ENCODE results near the gene VENTX. TPM values are rescaled to one million over a fixed set of nuclear protein-coding genes. Genes with fewer than 3 reads are reported as not detected.
A peak's percentile ranks its signal among the peaks of the same experiment; 100 is the strongest.

VENTX gene
- total RNA-seq, 4 donors from 2014 or later: 0.17 to 2.3 (median 0.21) TPM; not detected in 1

DNA sequence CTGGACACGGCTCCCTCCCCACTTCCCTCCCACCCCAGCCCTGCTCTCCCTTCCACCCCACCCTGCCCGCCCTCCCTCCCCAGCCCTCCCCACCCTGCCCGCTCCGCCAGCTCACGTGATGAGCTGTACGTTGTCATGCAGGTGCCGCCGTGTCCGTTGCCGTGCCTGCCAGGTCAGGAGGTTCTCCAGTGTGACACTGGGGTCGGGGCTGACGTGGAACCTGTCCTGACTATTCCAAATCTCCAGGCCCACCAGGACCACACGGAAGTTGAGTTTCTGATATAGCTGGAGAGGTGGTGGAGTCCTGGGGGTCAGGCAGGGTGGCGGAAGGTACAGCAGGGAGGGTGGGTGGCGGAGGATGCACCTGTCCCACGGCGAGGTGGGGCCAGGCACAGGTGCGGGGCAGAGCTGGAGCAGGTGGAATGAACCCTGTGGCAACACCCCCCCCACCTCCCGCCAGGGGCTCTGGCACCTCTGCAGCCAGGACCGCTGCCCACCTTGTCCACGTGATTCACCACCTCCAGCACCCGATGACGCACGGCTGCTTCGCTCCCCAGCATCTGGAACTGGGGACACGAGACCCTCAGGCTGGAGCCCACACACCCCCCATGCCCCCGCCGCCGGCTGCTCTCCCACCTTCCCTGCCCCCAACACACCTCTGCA lies 34.8 kb downstream of the VENTX start:
- TF ChIP-seq, protein P1, sequence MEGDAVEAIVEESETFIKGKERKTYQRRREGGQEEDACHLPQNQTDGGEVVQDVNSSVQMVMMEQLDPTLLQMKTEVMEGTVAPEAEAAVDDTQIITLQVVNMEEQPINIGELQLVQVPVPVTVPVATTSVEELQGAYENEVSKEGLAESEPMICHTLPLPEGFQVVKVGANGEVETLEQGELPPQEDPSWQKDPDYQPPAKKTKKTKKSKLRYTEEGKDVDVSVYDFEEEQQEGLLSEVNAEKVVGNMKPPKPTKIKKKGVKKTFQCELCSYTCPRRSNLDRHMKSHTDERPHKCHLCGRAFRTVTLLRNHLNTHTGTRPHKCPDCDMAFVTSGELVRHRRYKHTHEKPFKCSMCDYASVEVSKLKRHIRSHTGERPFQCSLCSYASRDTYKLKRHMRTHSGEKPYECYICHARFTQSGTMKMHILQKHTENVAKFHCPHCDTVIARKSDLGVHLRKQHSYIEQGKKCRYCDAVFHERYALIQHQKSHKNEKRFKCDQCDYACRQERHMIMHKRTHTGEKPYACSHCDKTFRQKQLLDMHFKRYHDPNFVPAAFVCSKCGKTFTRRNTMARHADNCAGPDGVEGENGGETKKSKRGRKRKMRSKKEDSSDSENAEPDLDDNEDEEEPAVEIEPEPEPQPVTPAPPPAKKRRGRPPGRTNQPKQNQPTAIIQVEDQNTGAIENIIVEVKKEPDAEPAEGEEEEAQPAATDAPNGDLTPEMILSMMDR (IDR thresholded peaks at IDR 0.05): no peak
- TF ChIP-seq EP300 (IDR thresholded peaks at IDR 0.05) (no peak), POLR2A (IDR thresholded peaks at IDR 0.05) (no peak), POLR2AphosphoS5 (IDR thresholded peaks at IDR 0.05) (no peak)
- Histone ChIP-seq H3K27ac (no peak overlapping the region), H3K9me3 (no peaks in the 10 kb centered on the region), H3K4me1 (peaks cover 30% of the 10 kb centered on the region), H3K4me3 (no peak overlapping the region), H3K27me3 (peaks cover 14% of the 10 kb centered on the region), H3K36me3 (peaks cover 7% of the 10 kb centered on the region)
- no peak for DNase-seq (ENCODE audit: low spot score in 2 of 2)
- WGBS: 76% methylated on average over 5 of the region's 29 CpGs

DNA sequence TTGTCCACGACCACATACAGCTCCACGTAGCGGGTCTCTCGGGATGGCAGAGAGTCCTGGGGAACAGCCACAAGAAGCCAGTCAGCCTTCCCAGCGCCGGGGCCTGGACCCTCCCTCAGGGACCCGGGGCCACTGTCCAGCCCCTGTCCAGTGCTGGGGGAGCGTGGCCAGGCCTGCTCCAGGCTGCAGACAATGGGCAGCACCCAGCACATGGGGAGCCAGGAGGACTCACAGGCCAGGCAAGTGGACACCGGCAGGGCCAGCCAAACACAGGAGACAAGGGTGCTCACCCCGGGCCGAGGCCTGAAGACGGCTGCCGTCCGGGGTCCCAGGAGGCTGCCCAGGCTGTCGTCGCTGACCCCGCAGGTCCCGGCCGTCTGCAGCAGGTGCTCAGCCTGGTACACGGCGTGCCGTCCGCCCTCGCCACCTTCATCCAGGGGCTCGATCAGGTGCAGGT lies 35.3 kb downstream of the VENTX start:
- Histone ChIP-seq H3K36me3 (peaks cover 7% of the 10 kb centered on the region), H3K4me3 (no peak overlapping the region), H3K27me3 (peaks cover 16% of the 10 kb centered on the region), H3K27ac (no peak overlapping the region), H3K4me1 (peaks cover 36% of the 10 kb centered on the region), H3K9me3 (no peaks in the 10 kb centered on the region)
- TF ChIP-seq POLR2A (IDR thresholded peaks at IDR 0.05) (no peak), EP300 (IDR thresholded peaks at IDR 0.05) (no peak), POLR2AphosphoS5 (IDR thresholded peaks at IDR 0.05) (no peak)
- no peak for DNase-seq (ENCODE audit: low spot score in 2 of 2)
- 88% methylated on average over 9 of the region's 25 CpGs for WGBS

- no peak overlapping the region for H3K4me3 ChIP-seq
- H3K9me3 ChIP-seq: no peaks in the 10 kb centered on the region
- WGBS: 56% methylated on average over 16 of the region's 28 CpGs
- DNase-seq (ENCODE audit: low spot score in 2 of 2): no peak
- peaks cover 7% of the 10 kb centered on the region for H3K36me3 ChIP-seq
- H3K27me3 ChIP-seq: peaks cover 16% of the 10 kb centered on the region
- H3K4me1 ChIP-seq: peaks cover 42% of the 10 kb centered on the region
- TF ChIP-seq POLR2AphosphoS5 (IDR thresholded peaks at IDR 0.05): no peak
- TF ChIP-seq, protein P1 (IDR thresholded peaks at IDR 0.05): no peak
- no peak for TF ChIP-seq POLR2A (IDR thresholded peaks at IDR 0.05)
- no peak for TF ChIP-seq EP300 (IDR thresholded peaks at IDR 0.05)
- H3K27ac ChIP-seq: no peak overlapping the region
Measured at GRCh38 chr10:133273534-133274143, 36.0 kb downstream of the VENTX start.

DNA sequence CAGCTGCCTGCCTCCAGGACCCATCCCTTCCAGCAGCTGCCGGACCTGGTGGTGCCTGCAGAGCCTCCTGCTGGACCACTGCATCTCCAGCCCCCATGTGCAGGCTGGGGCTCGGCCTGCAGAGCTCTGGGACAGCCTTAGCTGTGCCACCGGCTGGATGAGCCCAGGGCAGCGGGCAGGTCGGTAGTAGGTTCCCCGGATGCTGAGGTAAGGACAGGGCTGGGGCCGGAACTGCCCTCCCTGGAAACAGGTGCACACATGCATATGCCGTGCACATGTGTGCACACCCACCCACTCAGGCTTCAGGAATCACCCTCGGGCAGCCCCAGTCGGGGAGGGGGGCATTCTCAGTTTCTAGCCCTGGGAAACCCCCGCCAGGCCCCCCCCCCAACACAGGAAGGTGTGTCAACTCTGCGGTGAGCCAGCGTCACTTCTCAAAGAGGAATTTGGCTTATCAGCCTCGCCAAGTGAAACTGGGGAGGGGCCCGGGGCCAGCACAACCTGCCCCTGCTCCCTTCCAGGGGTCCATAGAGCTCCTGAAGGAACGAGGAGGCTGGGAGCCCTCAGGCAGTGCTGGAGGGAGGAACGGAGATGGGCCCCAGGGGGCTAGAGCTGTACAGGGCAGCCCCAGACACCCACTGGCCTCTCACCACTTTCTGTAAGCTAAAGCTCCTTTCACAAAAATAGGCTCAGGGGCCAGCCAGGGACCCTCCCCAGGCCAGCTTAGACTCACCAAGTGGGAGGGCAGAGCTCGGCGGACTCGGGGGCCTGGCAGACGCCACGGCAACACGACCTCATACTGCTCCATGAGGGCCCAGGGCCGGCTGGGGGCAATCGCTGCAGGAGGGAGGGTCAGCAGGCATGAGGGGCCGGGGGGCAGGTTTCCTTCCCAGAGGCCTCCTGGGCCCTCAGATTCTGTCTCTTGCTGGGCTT lies 37.4 kb downstream of the VENTX start:
- peaks cover 16% of the 10 kb centered on the region for H3K27me3 ChIP-seq
- peaks cover 49% of the 10 kb centered on the region for H3K4me1 ChIP-seq
- H3K36me3 ChIP-seq: peaks cover 18% of the 10 kb centered on the region
- 14% methylated on average over 5 of the region's 26 CpGs for WGBS
- no peaks in the 10 kb centered on the region for H3K9me3 ChIP-seq
- H3K4me3 ChIP-seq: peak overlapping the region; percentile 39
- TF ChIP-seq POLR2AphosphoS5 (IDR thresholded peaks at IDR 0.05) (no peak), POLR2A (IDR thresholded peaks at IDR 0.05) (no peak), EP300 (IDR thresholded peaks at IDR 0.05) (no peak)
- TF ChIP-seq, protein P1 (IDR thresholded peaks at IDR 0.05): no peak
- no peak for DNase-seq (ENCODE audit: low spot score in 2 of 2)
- no peak overlapping the region for H3K27ac ChIP-seq

DNA sequence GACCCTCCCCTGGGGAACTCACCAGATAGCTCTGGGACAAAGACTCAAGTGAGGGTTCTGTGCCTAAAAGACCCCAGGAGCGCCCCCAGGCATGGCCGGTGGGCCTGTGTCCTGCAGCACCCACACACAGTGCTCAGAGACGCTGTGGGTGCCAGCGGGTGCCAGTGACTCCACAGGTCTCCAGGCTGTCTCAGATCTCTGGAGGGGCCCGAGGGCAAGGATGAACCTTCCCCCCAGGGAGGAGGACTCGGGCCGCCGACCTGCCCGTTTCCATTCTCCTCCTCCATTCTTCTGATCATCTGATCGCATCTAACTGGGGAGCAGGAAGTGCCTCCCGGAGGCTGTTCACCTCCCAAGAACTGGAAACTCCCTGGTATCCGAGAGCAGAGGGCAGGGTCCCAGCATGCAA lies 38.0 kb downstream of the VENTX start:
- H3K9me3 ChIP-seq: no peaks in the 10 kb centered on the region
- no peak for DNase-seq (ENCODE audit: low spot score in 2 of 2)
- H3K4me3 ChIP-seq: peak overlapping the region; percentile 39
- TF ChIP-seq POLR2AphosphoS5 (IDR thresholded peaks at IDR 0.05) (no peak), EP300 (IDR thresholded peaks at IDR 0.05) (no peak), POLR2A (IDR thresholded peaks at IDR 0.05) (no peak)
- TF ChIP-seq, protein P1 (IDR thresholded peaks at IDR 0.05): no peak
- WGBS: 65% methylated on average over 5 of the region's 12 CpGs
- H3K27ac ChIP-seq: no peak overlapping the region
- H3K36me3 ChIP-seq: peaks cover 20% of the 10 kb centered on the region
- H3K4me1 ChIP-seq: peaks cover 49% of the 10 kb centered on the region
- peaks cover 16% of the 10 kb centered on the region for H3K27me3 ChIP-seq

Measured in suprapubic skin (tissue), 4 donors.